GM18858 (cell line): ENCODE measurements around the gene GAPDH.
"Not testable (repeated sequence)": the region's sequence is repeated elsewhere in the genome, so short reads cannot be mapped to it uniquely, and the experiment has no call there.

Experiments
- ATAC-seq: cut with Tn5 transposase; IDR thresholded peaks from one replicate; pipeline ENCODE4 v1.9.1; 2021; ENCODE audit not compliant: unreplicated experiment

GAPDH gene

GRCh38 chr12:6533923-6534694, at the start of gene GAPDH:
Gene GAPDH (plus strand): TSS chr12:6534517. CDS start chr12:6534833, 316 bp downstream.
- peak; percentile 38 for ATAC-seq

GRCh38 chr12:6488240-6488639, 46.1 kb upstream of the GAPDH start:
- no peak for ATAC-seq

GRCh38 chr12:6489449-6489848, 44.9 kb upstream of the GAPDH start:
- ATAC-seq, result no peak

- not testable (repeated sequence) for ATAC-seq
Measured at GRCh38 chr12:6490673-6491072, 43.6 kb upstream of the GAPDH start.

GRCh38 chr12:6492838-6493496, 41.4 kb upstream of the GAPDH start, which contains the start of gene MRPL51:
Gene MRPL51 (minus strand): TSS chr12:6493262. CDS start chr12:6493136, 126 bp downstream.
- ATAC-seq, result no peak

- ATAC-seq, result peak; percentile 72
Measured at GRCh38 chr12:6493497-6494257, 40.6 kb upstream of the GAPDH start, which contains the start of gene NCAPD2. Gene NCAPD2 (plus strand): TSS chr12:6494102. CDS start chr12:6495099, 997 bp downstream.

GRCh38 chr12:6494258-6494743, 40.0 kb upstream of the GAPDH start:
- no peak for ATAC-seq

- no peak for ATAC-seq
Measured at GRCh38 chr12:6494968-6495367, 39.3 kb upstream of the GAPDH start.

- ATAC-seq, result not testable (repeated sequence)
Measured at GRCh38 chr12:6497291-6497690, 37.0 kb upstream of the GAPDH start.

- ATAC-seq, result no peak
Measured at GRCh38 chr12:6500466-6500865, 33.9 kb upstream of the GAPDH start.

GRCh38 chr12:6507102-6507998, 27.0 kb upstream of the GAPDH start:
- ATAC-seq, result no peak

GRCh38 chr12:6508087-6508486, 26.2 kb upstream of the GAPDH start:
- no peak for ATAC-seq

- no peak for ATAC-seq
Measured at GRCh38 chr12:6520186-6520585, 14.1 kb upstream of the GAPDH start.

- ATAC-seq, result no peak
Measured at GRCh38 chr12:6522193-6522592, 12.1 kb upstream of the GAPDH start.

- no peak for ATAC-seq
Measured at GRCh38 chr12:6523708-6524107, 10.6 kb upstream of the GAPDH start.

- ATAC-seq, result no peak
Measured at GRCh38 chr12:6524648-6525047, 9.7 kb upstream of the GAPDH start.

GRCh38 chr12:6526201-6526600, 8.1 kb upstream of the GAPDH start:
- ATAC-seq, result no peak

GRCh38 chr12:6526766-6527525, 7.4 kb upstream of the GAPDH start:
- no peak for ATAC-seq

GRCh38 chr12:6527711-6528110, 6.6 kb upstream of the GAPDH start:
- ATAC-seq, result no peak
